Vagina (tissue), 2 donors: ENCODE measurements around the gene FAF1. TPM values are rescaled to one million over a fixed set of nuclear protein-coding genes. Genes with fewer than 3 reads are reported as not detected.

Experiments used
- DNase-seq, 2 donors: peaks; one replicate each; pipeline ENCODE4 v3.0.0-alpha.2; 2017; ENCODE audit errors: extremely low spot score in 2 of 2
- H3K27ac ChIP-seq: fragments of 200-600 bp; sonication (generic); one replicate; pipeline ENCODE4 v1.5.1; 2019
- H3K27me3 ChIP-seq: fragments of 200-600 bp; sonication (generic); one replicate; pipeline ENCODE4 v1.5.1; 2019
- H3K36me3 ChIP-seq, 2 donors: fragments of 200-600 bp; sonication (generic); one replicate each; pipeline ENCODE4 v1.5.1; 2017 to 2019
- H3K4me1 ChIP-seq: fragments of 200-600 bp; sonication (generic); one replicate; pipeline ENCODE4 v1.5.1; 2019
- H3K4me3 ChIP-seq, 2 donors: fragments of 200-600 bp; sonication (generic); 1 replicate in 1 of 2; 2 replicates in 1 of 2; pipeline ENCODE4 v1.5.1; 2016 to 2019
- H3K9me3 ChIP-seq: fragments of 200-600 bp; sonication (generic); one replicate; pipeline ENCODE4 v1.5.1; 2019
- POLR2A ChIP-seq, 2 donors: fragments of 450-650 bp; IDR thresholded peaks; one replicate each; pipeline ENCODE4 v1.6.1; 2017; ENCODE audit warnings: antibody characterized with exemption in 2 of 2, mild to moderate bottlenecking in 2 of 2, moderate library complexity in 2 of 2
- POLR2AphosphoS5 ChIP-seq, 2 donors: sonication (generic); formaldehyde crosslinking; IDR thresholded peaks; one replicate each; pipeline ENCODE4 v1.9.0; 2017; ENCODE audit warnings: antibody characterized with exemption in 2 of 2, mild to moderate bottlenecking in 2 of 2, low read depth in 1 of 2; ENCODE audit not compliant: insufficient read depth in 1 of 2
- intact Hi-C: fragments of 100-400 bp; cut with DNase I; formaldehyde crosslinking; loops from one replicate; pipeline ENCODE4 v1.15.1; 2023
- total RNA-seq: library from RNA; depleted of rRNA; stranded (reverse); fragments of >200 nt; gene quantifications from one replicate; pipeline ENCODE4 v1.2.3, GENCODE V29; 2016
- TF ChIP-seq, protein P1 (sequence below), 3 experiments: fragments of 450-650 bp in 2 of 3; fragments of 200-600 bp in 1 of 3; sonication (generic) in 1 of 3; IDR thresholded peaks; one replicate each; pipeline ENCODE4 v1.5.1; 2017 to 2019; ENCODE audit warnings: antibody characterized with exemption in 3 of 3, mild to moderate bottlenecking in 2 of 3, moderate library complexity in 2 of 3

The FAF1 gene
- total RNA-seq, 1 donor from 2014 or later: 40.0 TPM

GRCh38 chr1:50517488-50517887, 442.6 kb downstream of the FAF1 start:
- no peak overlapping the region for H3K4me3 ChIP-seq
- H3K36me3 ChIP-seq: no peaks in the 10 kb centered on the region
- H3K27me3 ChIP-seq: no peaks in the 10 kb centered on the region
- H3K4me1 ChIP-seq: no peaks in the 10 kb centered on the region
- intact Hi-C loops: no loop called here
- H3K27ac ChIP-seq: no peak overlapping the region
- no peaks in the 10 kb centered on the region for H3K9me3 ChIP-seq
- no peak for DNase-seq
- TF ChIP-seq, protein P1, sequence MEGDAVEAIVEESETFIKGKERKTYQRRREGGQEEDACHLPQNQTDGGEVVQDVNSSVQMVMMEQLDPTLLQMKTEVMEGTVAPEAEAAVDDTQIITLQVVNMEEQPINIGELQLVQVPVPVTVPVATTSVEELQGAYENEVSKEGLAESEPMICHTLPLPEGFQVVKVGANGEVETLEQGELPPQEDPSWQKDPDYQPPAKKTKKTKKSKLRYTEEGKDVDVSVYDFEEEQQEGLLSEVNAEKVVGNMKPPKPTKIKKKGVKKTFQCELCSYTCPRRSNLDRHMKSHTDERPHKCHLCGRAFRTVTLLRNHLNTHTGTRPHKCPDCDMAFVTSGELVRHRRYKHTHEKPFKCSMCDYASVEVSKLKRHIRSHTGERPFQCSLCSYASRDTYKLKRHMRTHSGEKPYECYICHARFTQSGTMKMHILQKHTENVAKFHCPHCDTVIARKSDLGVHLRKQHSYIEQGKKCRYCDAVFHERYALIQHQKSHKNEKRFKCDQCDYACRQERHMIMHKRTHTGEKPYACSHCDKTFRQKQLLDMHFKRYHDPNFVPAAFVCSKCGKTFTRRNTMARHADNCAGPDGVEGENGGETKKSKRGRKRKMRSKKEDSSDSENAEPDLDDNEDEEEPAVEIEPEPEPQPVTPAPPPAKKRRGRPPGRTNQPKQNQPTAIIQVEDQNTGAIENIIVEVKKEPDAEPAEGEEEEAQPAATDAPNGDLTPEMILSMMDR (IDR thresholded peaks at IDR 0.05): no peak
- TF ChIP-seq POLR2A (IDR thresholded peaks at IDR 0.05) (no peak), POLR2AphosphoS5 (IDR thresholded peaks at IDR 0.05; ENCODE audit: insufficient read depth in 1 of 2, low read depth in 1 of 2) (no peak)

GRCh38 chr1:50516056-50516455, 444.0 kb downstream of the FAF1 start:
- TF ChIP-seq, protein P1 (IDR thresholded peaks at IDR 0.05): no peak
- no peak for TF ChIP-seq POLR2A (IDR thresholded peaks at IDR 0.05)
- TF ChIP-seq POLR2AphosphoS5 (IDR thresholded peaks at IDR 0.05; ENCODE audit: insufficient read depth in 1 of 2, low read depth in 1 of 2): no peak
- no peaks in the 10 kb centered on the region for H3K36me3 ChIP-seq

GRCh38 chr1:50508040-50508586, 452.0 kb downstream of the FAF1 start:
- intact Hi-C loops: no loop called here
- peaks cover 0 to 11% of the 10 kb centered on the region in 2 donors for H3K36me3 ChIP-seq

More at GRCh38 chr1:50516056-50516455, 444.0 kb downstream of the FAF1 start:
- Histone ChIP-seq H3K4me1 (no peaks in the 10 kb centered on the region), H3K4me3 (no peak overlapping the region), H3K27me3 (no peaks in the 10 kb centered on the region), H3K9me3 (no peaks in the 10 kb centered on the region), H3K27ac (no peak overlapping the region)
- intact Hi-C loops: no loop called here
- no peak for DNase-seq

DNA sequence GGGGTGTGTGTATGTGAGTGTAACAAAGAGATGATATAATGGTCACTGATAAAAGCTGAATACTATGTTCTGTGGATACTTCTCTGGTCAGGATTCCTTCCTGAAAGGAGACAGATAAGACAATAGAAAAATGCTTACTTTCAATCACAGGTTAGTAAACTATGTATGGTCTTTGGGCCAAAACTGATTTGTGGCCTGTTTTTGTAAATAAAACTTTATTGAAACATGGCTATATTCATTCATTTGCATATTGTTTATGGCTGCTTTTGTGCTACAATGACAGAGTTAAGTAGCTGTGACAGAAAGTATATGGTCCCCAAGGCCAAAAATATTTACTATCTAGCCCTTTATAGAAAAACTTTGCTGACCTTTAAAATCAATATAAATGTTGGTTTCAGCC, 454.6 kb downstream of the FAF1 start:
- no peak overlapping the region for H3K27ac ChIP-seq
- intact Hi-C loops: no loop called here
- H3K36me3 ChIP-seq: peaks cover 0 to 11% of the 10 kb centered on the region in 2 donors
- no peaks in the 10 kb centered on the region for H3K27me3 ChIP-seq
- DNase-seq: no peak
- TF ChIP-seq POLR2AphosphoS5 (IDR thresholded peaks at IDR 0.05; ENCODE audit: insufficient read depth in 1 of 2, low read depth in 1 of 2): no peak
- TF ChIP-seq, protein P1 (IDR thresholded peaks at IDR 0.05): no peak
- no peak for TF ChIP-seq POLR2A (IDR thresholded peaks at IDR 0.05)
- no peak overlapping the region for H3K4me3 ChIP-seq
- H3K4me1 ChIP-seq: no peaks in the 10 kb centered on the region
- no peaks in the 10 kb centered on the region for H3K9me3 ChIP-seq

More at GRCh38 chr1:50508040-50508586, 452.0 kb downstream of the FAF1 start:
- TF ChIP-seq POLR2AphosphoS5 (IDR thresholded peaks at IDR 0.05; ENCODE audit: insufficient read depth in 1 of 2, low read depth in 1 of 2) (no peak), POLR2A (IDR thresholded peaks at IDR 0.05) (no peak)
- TF ChIP-seq, protein P1 (IDR thresholded peaks at IDR 0.05): no peak
- H3K9me3 ChIP-seq: no peaks in the 10 kb centered on the region
- H3K4me1 ChIP-seq: no peaks in the 10 kb centered on the region
- H3K4me3 ChIP-seq: no peak overlapping the region
- H3K27ac ChIP-seq: no peak overlapping the region
- no peak for DNase-seq
- H3K27me3 ChIP-seq: no peaks in the 10 kb centered on the region

DNA sequence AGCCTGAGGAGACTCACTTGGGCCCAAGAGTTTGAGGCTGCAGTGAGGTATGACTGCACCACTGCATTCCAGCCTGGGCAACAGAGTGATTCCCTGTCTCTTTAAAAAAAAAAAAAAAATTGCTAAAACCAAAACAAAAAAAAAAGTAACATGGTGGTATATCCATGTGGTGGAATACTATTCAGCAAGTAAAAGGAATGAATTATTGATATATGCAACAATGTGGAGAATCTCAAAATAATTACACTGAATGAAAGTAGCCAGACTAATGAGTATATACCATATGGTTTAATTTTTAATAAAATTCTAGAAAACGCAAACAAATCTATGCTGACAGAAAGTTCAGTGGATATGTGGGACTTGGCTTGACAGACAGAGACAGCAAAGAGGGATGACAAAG, 456.6 kb downstream of the FAF1 start:
- H3K4me3 ChIP-seq: no peak overlapping the region
- TF ChIP-seq POLR2AphosphoS5 (IDR thresholded peaks at IDR 0.05; ENCODE audit: insufficient read depth in 1 of 2, low read depth in 1 of 2) (no peak), POLR2A (IDR thresholded peaks at IDR 0.05) (no peak)
- TF ChIP-seq, protein P1 (IDR thresholded peaks at IDR 0.05): no peak
- H3K36me3 ChIP-seq: peaks cover 0 to 11% of the 10 kb centered on the region in 2 donors
- H3K27me3 ChIP-seq: no peaks in the 10 kb centered on the region
- intact Hi-C loops: no loop called here
- no peaks in the 10 kb centered on the region for H3K9me3 ChIP-seq
- H3K27ac ChIP-seq: no peak overlapping the region
- H3K4me1 ChIP-seq: no peaks in the 10 kb centered on the region
- DNase-seq: no peak
